Coronary artery (tissue), 2 donors: ENCODE results near the gene USP20.

Source experiments
- DNase-seq: peaks from one replicate; pipeline ENCODE4 v3.0.0-alpha.2; 2017; ENCODE audit warnings: low spot score
- H3K27ac ChIP-seq, 2 donors: fragments of 200-600 bp; sonication (generic); one replicate each; pipeline ENCODE4 v1.5.1; 2016 to 2019
- H3K4me3 ChIP-seq: fragments of 200-600 bp; sonication (generic); 2 replicates; pipeline ENCODE4 v1.5.1; 2016; ENCODE audit warnings: mild to moderate bottlenecking, moderate library complexity
- CTCF ChIP-seq: fragments of 200-600 bp; sonication (generic); IDR thresholded peaks from one replicate; pipeline ENCODE4 v1.5.1; 2019; ENCODE audit warnings: antibody characterized with exemption

The USP20 gene

GRCh38 chr9:129868872-129869486, 33.7 kb downstream of the USP20 start:
- DNase-seq: no peak
- TF ChIP-seq CTCF: no peak
- no peak overlapping the region for H3K27ac ChIP-seq
- H3K4me3 ChIP-seq: no peak overlapping the region

GRCh38 chr9:129869585-129870501, 34.6 kb downstream of the USP20 start:
- Histone ChIP-seq H3K4me3 (no peak overlapping the region), H3K27ac (no peak overlapping the region)
- TF ChIP-seq CTCF: no peak
- DNase-seq: no peak

GRCh38 chr9:129871046-129871445, 35.8 kb downstream of the USP20 start:
- H3K4me3 ChIP-seq: no peak overlapping the region
- no peak for DNase-seq
- no peak overlapping the region for H3K27ac ChIP-seq
- no peak for TF ChIP-seq CTCF

GRCh38 chr9:129873563-129874190, 38.4 kb downstream of the USP20 start:
- TF ChIP-seq CTCF: no peak
- Histone ChIP-seq H3K4me3 (no peak overlapping the region), H3K27ac (no peak overlapping the region)
- DNase-seq: no peak

- no peak for TF ChIP-seq CTCF
- Histone ChIP-seq H3K27ac (no peak overlapping the region), H3K4me3 (no peak overlapping the region)
- no peak for DNase-seq
Observed at GRCh38 chr9:129874261-129875101, 39.2 kb downstream of the USP20 start.

- H3K4me3 ChIP-seq: no peak overlapping the region
- TF ChIP-seq CTCF: no peak
- no peak overlapping the region for H3K27ac ChIP-seq
- no peak for DNase-seq
Observed at GRCh38 chr9:129875181-129875611, 39.9 kb downstream of the USP20 start.
